HCT116 (cell line): Measurements from ENCODE around the gene FOXP1. TPM values are rescaled to one million over a fixed set of nuclear protein-coding genes. Genes with fewer than 3 reads are reported as not detected.

Source experiments
- ATAC-seq: fragments of 200-7000 bp; cut with Tn5 transposase; 2 replicates; pipeline ENCODE4 v1.9.1; 2020; ENCODE audit warnings: mild to moderate bottlenecking, moderate library complexity
- BruUV-seq: library from RNA; stranded (reverse); fragments of 400-500 nt; replicated peaks from 2 replicates; lab custom pipeline; 2021; lab: Mats Ljungman, UMichigan
- CTCF ChIA-PET: fragments of 300-600 bp; sonication (Branson Sonifier 250); formaldehyde crosslinking; loops from one replicate; lab custom pipeline; 2021; ENCODE audit warnings: antibody characterized with exemption; lab: Charles Lee
- POLR2A ChIA-PET: fragments of 300-600, 350-600 bp; sonication (Branson Sonifier 250); formaldehyde crosslinking; loops from one replicate; lab custom pipeline; 2021; ENCODE audit warnings: antibody characterized with exemption; lab: Charles Lee
- RAD21 ChIA-PET, 2 experiments: fragments of 300-600 bp; sonication (Branson Sonifier 250); formaldehyde crosslinking; loops; one replicate each; lab custom pipeline; 2023; ENCODE audit warnings: low total read pairs in 2 of 2; ENCODE audit not compliant: uncharacterized antibody in 2 of 2, unreplicated experiment in 2 of 2, low non-redundant PET in 1 of 2; lab: Charles Lee
- DNase-seq: peaks from one replicate; pipeline ENCODE4 v3.0.0-alpha.2; 2010; ENCODE audit warnings: low read depth, low spot score
- H2AFZ ChIP-seq: fragments of 200-600 bp; shearing (Covaris generic), sonication (generic); 2 replicates; pipeline ENCODE4 v1.6.1; 2017; ENCODE audit warnings: low read depth, mixed run types, mixed read lengths, antibody characterized with exemption, low read length; ENCODE audit not compliant: poor library complexity, severe bottlenecking
- H3K27ac ChIP-seq: 2 replicates; pipeline ENCODE4 v1.5.1; 2012; ENCODE audit warnings: low read depth, low read length
- H3K27me3 ChIP-seq: fragments of 200-600 bp; sonication (generic); 2 replicates; pipeline ENCODE4 v1.6.1; 2016; ENCODE audit warnings: mixed run types, low read length, mixed read lengths; ENCODE audit not compliant: insufficient read depth
- H3K36me3 ChIP-seq, 2 experiments: fragments of 200-500 bp in 1 of 2; fragments of 200-600 bp in 1 of 2; sonication (Bioruptor generic) in 1 of 2; sonication (generic) in 1 of 2; 2 replicates each; pipeline versions ENCODE4 v1.5.1 to v1.6.1; 2014 to 2016; ENCODE audit warnings: low read length in 2 of 2, inconsistent platforms in 1 of 2, mixed read lengths in 1 of 2, mixed run types in 1 of 2; ENCODE audit not compliant: insufficient read depth in 2 of 2, control insufficient read depth in 1 of 2
- H3K4me1 ChIP-seq, 2 experiments: fragments of 200-600 bp in 1 of 2; sonication (generic) in 1 of 2; 2 replicates each; pipeline versions ENCODE4 v1.5.1 to v1.6.1; 2012 to 2017; ENCODE audit warnings: low read length in 2 of 2, inconsistent platforms in 1 of 2, mild to moderate bottlenecking in 1 of 2, mixed read lengths in 1 of 2, mixed run types in 1 of 2, moderate library complexity in 1 of 2; ENCODE audit not compliant: insufficient read depth in 2 of 2, control insufficient read depth in 1 of 2
- H3K4me2 ChIP-seq: fragments of 200-600 bp; sonication (generic); 2 replicates; pipeline ENCODE4 v1.6.1; 2017; ENCODE audit warnings: mixed run types, low read length, mixed read lengths
- H3K4me3 ChIP-seq, 2 experiments: fragments of 200-600 bp in 1 of 2; sonication (generic) in 1 of 2; replicated peaks in 1 of 2; 2 replicates each; pipeline ENCODE4 v1.5.1; 2011 to 2016; ENCODE audit warnings: low read length in 2 of 2, control low read depth in 1 of 2, low read depth in 1 of 2, mild to moderate bottlenecking in 1 of 2, mixed read lengths in 1 of 2, mixed run types in 1 of 2
- H3K79me2 ChIP-seq: fragments of 200-600 bp; sonication (generic); 2 replicates; pipeline ENCODE4 v1.6.1; 2017; ENCODE audit warnings: mild to moderate bottlenecking, mixed run types, low read length, moderate library complexity, mixed read lengths; ENCODE audit not compliant: insufficient read depth
- H3K9ac ChIP-seq: fragments of 200-600 bp; sonication (generic); 2 replicates; pipeline ENCODE4 v1.6.1; 2016; ENCODE audit warnings: low read length, mixed read lengths
- H3K9me2 ChIP-seq: fragments of 200-600 bp; sonication (generic), shearing (Covaris generic); 2 replicates; pipeline ENCODE4 v1.6.1; 2017; ENCODE audit warnings: mixed run types, mild to moderate bottlenecking, moderate library complexity; ENCODE audit not compliant: insufficient read depth
- H3K9me3 ChIP-seq, 2 experiments: fragments of 200-500 bp in 1 of 2; fragments of 200-600 bp in 1 of 2; sonication (Bioruptor generic) in 1 of 2; sonication (generic) in 1 of 2; 2 replicates each; pipeline ENCODE4 v1.6.1; 2014 to 2017; ENCODE audit warnings: low read length in 2 of 2, mixed read lengths in 2 of 2, inconsistent platforms in 1 of 2, low read depth in 1 of 2, mild to moderate bottlenecking in 1 of 2, mixed run types in 1 of 2, moderate library complexity in 1 of 2; ENCODE audit not compliant: control insufficient read depth in 1 of 2, insufficient read depth in 1 of 2
- H4K20me1 ChIP-seq: fragments of 200-600 bp; sonication (generic), shearing (Covaris generic); 2 replicates; pipeline ENCODE4 v1.6.1; 2017; ENCODE audit warnings: mixed run types, mild to moderate bottlenecking, moderate library complexity; ENCODE audit not compliant: insufficient read depth
- ATF3 ChIP-seq: IDR thresholded peaks from 2 replicates; pipeline ENCODE4 v1.6.1; 2012
- CBX3 ChIP-seq: IDR thresholded peaks from 2 replicates; pipeline ENCODE4 v1.6.1; 2012; ENCODE audit warnings: low read depth
- CEBPB ChIP-seq: IDR thresholded peaks from 2 replicates; pipeline ENCODE4 v1.6.1; 2012; ENCODE audit warnings: low read depth
- CTCF ChIP-seq, 3 experiments: fragments of 200-600 bp in 1 of 3; sonication (generic) in 1 of 3; IDR thresholded peaks in 2 of 3; conservative IDR thresholded peaks in 1 of 3; 2 replicates each; pipeline ENCODE4 v1.5.1; 2012 to 2017; ENCODE audit warnings: low read depth in 2 of 3, low read length in 2 of 3, antibody characterized with exemption in 1 of 3, borderline replicate concordance in 1 of 3, control low read depth in 1 of 3, mild to moderate bottlenecking in 1 of 3, mixed read lengths in 1 of 3, mixed run types in 1 of 3, moderate library complexity in 1 of 3; ENCODE audit not compliant: insufficient read depth in 1 of 3
- ELF1 ChIP-seq: IDR thresholded peaks from 2 replicates; pipeline ENCODE4 v1.6.1; 2012; ENCODE audit warnings: low read depth, borderline replicate concordance
- FOSL1 ChIP-seq: IDR thresholded peaks from 2 replicates; pipeline ENCODE4 v1.6.1; 2012; ENCODE audit warnings: low read depth
- JUND ChIP-seq: IDR thresholded peaks from 2 replicates; pipeline ENCODE4 v1.6.1; 2012
- MAX ChIP-seq: IDR thresholded peaks from 2 replicates; pipeline ENCODE4 v1.6.1; 2012
- POLR2A ChIP-seq: IDR thresholded peaks from 2 replicates; pipeline ENCODE4 v1.7.0; 2011; ENCODE audit warnings: borderline replicate concordance; ENCODE audit not compliant: insufficient read depth, insufficient read length; ENCODE audit errors: extremely low read depth
- POLR2AphosphoS5 ChIP-seq: IDR thresholded peaks from 2 replicates; pipeline ENCODE4 v1.6.1; 2011; ENCODE audit warnings: mild to moderate bottlenecking, low read depth, low read length, moderate library complexity
- RAD21 ChIP-seq: IDR thresholded peaks from 2 replicates; pipeline ENCODE4 v1.6.1; 2012; ENCODE audit warnings: low read depth, mild to moderate bottlenecking
- SP1 ChIP-seq: IDR thresholded peaks from 2 replicates; pipeline ENCODE4 v1.6.1; 2012; ENCODE audit warnings: low read depth
- YY1 ChIP-seq: IDR thresholded peaks from 2 replicates; pipeline ENCODE4 v1.6.1; 2011; ENCODE audit warnings: low read length, low read depth, moderate library complexity, mild to moderate bottlenecking; ENCODE audit not compliant: insufficient replicate concordance; ENCODE audit errors: extremely low read depth
- ZBTB33 ChIP-seq: IDR thresholded peaks from 2 replicates; pipeline ENCODE4 v1.6.1; 2011; ENCODE audit warnings: mild to moderate bottlenecking, low read length, moderate library complexity; ENCODE audit not compliant: insufficient replicate concordance; ENCODE audit errors: extremely low read depth
- ZFX ChIP-seq: fragments of 450-650 bp; IDR thresholded peaks from 2 replicates; pipeline ENCODE4 v1.6.1; 2017
- intact Hi-C: fragments of 100-400 bp; cut with micrococcal nuclease; formaldehyde crosslinking; loops from 2 replicates; pipeline ENCODE4 v1.10.0; 2022
- total RNA-seq: library from RNA; stranded (reverse); gene quantifications from one replicate; pipeline ENCODE4 v1.2.1, GENCODE V29; 2021; ENCODE audit not compliant: unreplicated experiment

The FOXP1 gene
- total RNA-seq, 1 experiment from 2014 or later: 11.4 TPM

GRCh38 chr3:71055257-71056001 is 528.1 kb downstream of the FOXP1 start:
- H3K79me2 ChIP-seq: no peaks in the 10 kb centered on the region
- no peak overlapping the region for H3K9ac ChIP-seq
- H3K4me1 ChIP-seq: no peaks in the 10 kb centered on the region
- TF ChIP-seq FOSL1 (no peak), ZBTB33 (no peak), YY1 (no peak), ZFX (no peak), MAX (no peak), JUND (no peak), CEBPB (no peak), POLR2A (no peak), POLR2AphosphoS5 (no peak), CTCF (IDR thresholded peaks at IDR 0.05 in 2 of 3, conservative IDR thresholded peaks at IDR 0.05 in 1 of 3; ENCODE audit: borderline replicate concordance in 1 of 3, insufficient read depth in 1 of 3, low read depth in 2 of 3, low read length in 2 of 3) (no peak), ELF1 (no peak), RAD21 (no peak), ATF3 (no peak), CBX3 (no peak), SP1 (no peak)
- BruUV-seq: no TSS peak
- no peak overlapping the region for H3K27ac ChIP-seq
- ChIA-PET RAD21 (no interaction called here), POLR2A (no interaction called here), CTCF (no interaction called here)
- H3K9me2 ChIP-seq: no peaks in the 10 kb centered on the region
- H2AFZ ChIP-seq: no peak overlapping the region
- ATAC-seq: no peak
- H3K27me3 ChIP-seq: no peaks in the 10 kb centered on the region
- no peak overlapping the region for H3K4me3 ChIP-seq
- no peaks in the 10 kb centered on the region for H4K20me1 ChIP-seq
- no peaks in the 10 kb centered on the region for H3K9me3 ChIP-seq
- intact Hi-C loops: no loop called here
- DNase-seq: no peak
- H3K36me3 ChIP-seq: no peaks in the 10 kb centered on the region
- H3K4me2 ChIP-seq: no peak overlapping the region
